Right atrium auricular region (tissue), 2 donors: ENCODE data around the gene DYNC2H1. TPM values are rescaled to one million over a fixed set of nuclear protein-coding genes. Genes with fewer than 3 reads are reported as not detected.

Experiments
- DNase-seq: peaks from one replicate; pipeline ENCODE4 v3.0.0-alpha.2; 2019; ENCODE audit warnings: low spot score
- H3K27ac ChIP-seq, 2 donors: fragments of 200-600 bp; sonication (generic); 1 replicate in 1 of 2; 2 replicates in 1 of 2; pipeline ENCODE4 v1.5.1; 2016 to 2019
- H3K27me3 ChIP-seq, 2 donors: fragments of 200-600 bp; sonication (generic); one replicate each; pipeline versions ENCODE4 v1.5.1 to v1.6.0; 2017 to 2019
- H3K36me3 ChIP-seq: fragments of 200-600 bp; sonication (generic); one replicate; pipeline ENCODE4 v1.5.1; 2016
- H3K4me1 ChIP-seq, 2 donors: fragments of 200-600 bp; sonication (generic); one replicate each; pipeline versions ENCODE4 v1.5.1 to v1.6.0; 2017 to 2019
- H3K4me3 ChIP-seq, 2 donors: fragments of 200-600 bp; sonication (generic); 1 replicate in 1 of 2; 2 replicates in 1 of 2; pipeline ENCODE4 v1.5.1; 2017 to 2019; ENCODE audit warnings: mild to moderate bottlenecking in 1 of 2, moderate library complexity in 1 of 2
- H3K9me3 ChIP-seq, 2 donors: fragments of 200-600 bp; sonication (generic); one replicate each; pipeline ENCODE4 v1.5.1; 2019
- CTCF ChIP-seq, 2 donors: fragments of 200-600 bp; sonication (generic); IDR thresholded peaks; one replicate each; pipeline ENCODE4 v1.5.1; 2019; ENCODE audit warnings: antibody characterized with exemption in 2 of 2
- total RNA-seq, 2 donors: library from RNA; depleted of rRNA; stranded (reverse); fragments of >200 nt; gene quantifications; one replicate each; pipeline ENCODE4 v1.1.0, GENCODE V29; 2016

Gene DYNC2H1
- total RNA-seq, 2 donors from 2014 or later = 7.8 to 12.7 TPM

GRCh38 chr11:103220133-103220532 lies 110.9 kb downstream of the DYNC2H1 start:
- no peak for TF ChIP-seq CTCF (IDR thresholded peaks at IDR 0.05)
- Histone ChIP-seq H3K36me3 (no peaks in the 10 kb centered on the region), H3K4me1 (no peaks in the 10 kb centered on the region)

GRCh38 chr11:103222806-103223205 lies 113.6 kb downstream of the DYNC2H1 start:
- no peak for TF ChIP-seq CTCF (IDR thresholded peaks at IDR 0.05)
- no peaks in the 10 kb centered on the region for H3K4me1 ChIP-seq
- H3K9me3 ChIP-seq = no peaks in the 10 kb centered on the region
- no peaks in the 10 kb centered on the region for H3K27me3 ChIP-seq
- DNase-seq = no peak
- no peaks in the 10 kb centered on the region for H3K36me3 ChIP-seq
- H3K4me3 ChIP-seq = no peak overlapping the region
- no peak overlapping the region for H3K27ac ChIP-seq

More at GRCh38 chr11:103220133-103220532, 110.9 kb downstream of the DYNC2H1 start:
- Histone ChIP-seq H3K4me3 (no peak overlapping the region), H3K27me3 (no peaks in the 10 kb centered on the region), H3K9me3 (no peaks in the 10 kb centered on the region), H3K27ac (no peak overlapping the region)
- no peak for DNase-seq

DNA sequence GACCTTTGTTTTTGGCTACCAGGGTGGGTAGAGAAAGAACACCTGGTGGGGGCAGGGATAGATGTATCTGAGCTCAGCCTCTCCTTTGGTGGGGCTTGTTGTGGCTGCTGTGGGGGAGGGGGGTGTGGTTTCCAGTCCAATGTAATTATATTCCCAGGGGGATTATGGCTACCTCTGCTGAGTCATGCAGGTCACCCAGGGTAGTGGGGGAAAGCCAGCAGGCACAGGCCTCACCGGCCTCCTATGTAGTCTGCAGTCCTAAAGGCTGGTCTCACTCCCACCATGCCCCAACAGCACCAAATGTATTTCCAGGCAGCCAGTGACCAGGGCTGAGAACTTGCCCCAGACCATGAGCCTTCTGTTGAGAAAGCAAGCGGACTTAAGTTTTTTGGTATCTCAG lies 119.6 kb downstream of the DYNC2H1 start:
- Histone ChIP-seq H3K36me3 (no peaks in the 10 kb centered on the region), H3K4me3 (no peak overlapping the region)
- DNase-seq = no peak

DNA sequence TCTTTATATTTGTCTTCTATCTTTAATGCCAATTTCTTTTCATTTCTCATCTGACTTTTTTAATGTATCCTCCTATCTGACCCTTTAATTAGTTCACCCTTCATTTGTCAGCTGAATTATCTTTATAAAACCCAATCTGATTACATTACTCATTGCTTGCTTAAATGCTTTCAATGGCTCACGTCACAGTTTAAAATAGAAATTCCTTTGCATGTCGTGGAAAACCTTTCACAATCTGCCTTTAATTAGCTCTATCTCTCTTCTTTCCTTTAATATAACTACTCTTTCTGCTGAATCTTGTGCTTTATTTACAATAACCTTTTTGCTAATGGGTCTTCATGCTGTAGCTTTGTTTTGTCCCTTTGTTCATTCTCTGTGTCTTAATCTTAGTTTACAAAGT lies 125.7 kb downstream of the DYNC2H1 start:
- DNase-seq = no peak
- H3K9me3 ChIP-seq = no peaks in the 10 kb centered on the region
- H3K27me3 ChIP-seq = no peaks in the 10 kb centered on the region
- TF ChIP-seq CTCF (IDR thresholded peaks at IDR 0.05) = no peak
- peaks cover 9% of the 10 kb centered on the region for H3K36me3 ChIP-seq
- H3K4me3 ChIP-seq = no peak overlapping the region
- H3K27ac ChIP-seq = no peak overlapping the region
- H3K4me1 ChIP-seq = no peaks in the 10 kb centered on the region

More for the DNA sequence above, 119.6 kb downstream of the DYNC2H1 start:
- H3K9me3 ChIP-seq = no peaks in the 10 kb centered on the region
- no peaks in the 10 kb centered on the region for H3K27me3 ChIP-seq
- no peak for TF ChIP-seq CTCF (IDR thresholded peaks at IDR 0.05)
- H3K4me1 ChIP-seq = no peaks in the 10 kb centered on the region
- no peak overlapping the region for H3K27ac ChIP-seq

- Histone ChIP-seq H3K27ac (no peak overlapping the region), H3K27me3 (no peaks in the 10 kb centered on the region), H3K4me1 (no peaks in the 10 kb centered on the region), H3K36me3 (peaks cover 5% of the 10 kb centered on the region), H3K9me3 (no peaks in the 10 kb centered on the region), H3K4me3 (no peak overlapping the region)
- no peak for TF ChIP-seq CTCF (IDR thresholded peaks at IDR 0.05)
- DNase-seq = no peak
Measured at GRCh38 chr11:103241574-103241973, 132.3 kb downstream of the DYNC2H1 start.

DNA sequence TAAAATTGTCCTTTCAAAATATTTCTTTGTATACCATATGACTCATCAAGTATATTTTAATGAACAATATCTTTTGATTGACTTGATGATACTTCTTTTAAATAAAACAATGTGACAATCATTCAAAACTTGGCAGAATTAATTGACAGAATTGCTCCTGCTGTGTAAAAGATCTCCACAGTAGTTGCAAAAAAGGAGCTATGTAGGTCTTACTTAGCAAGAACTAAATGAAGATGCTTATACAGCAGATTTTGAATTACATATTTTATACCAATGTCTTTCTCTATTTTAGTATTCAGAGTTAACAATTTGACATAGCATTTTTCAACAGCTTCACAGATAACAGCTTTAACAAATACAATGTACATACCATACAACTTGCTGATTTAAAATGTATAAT lies 144.9 kb downstream of the DYNC2H1 start:
- no peak for DNase-seq
- no peaks in the 10 kb centered on the region for H3K4me1 ChIP-seq

More for the DNA sequence above, 144.9 kb downstream of the DYNC2H1 start:
- Histone ChIP-seq H3K36me3 (no peaks in the 10 kb centered on the region), H3K4me3 (no peak overlapping the region), H3K27ac (no peak overlapping the region), H3K9me3 (no peaks in the 10 kb centered on the region), H3K27me3 (no peaks in the 10 kb centered on the region)
- no peak for TF ChIP-seq CTCF (IDR thresholded peaks at IDR 0.05)
